Endothelial cell of umbilical vein (primary cell): ENCODE measurements around the gene SCUBE3. TPM values are rescaled to one million over a fixed set of nuclear protein-coding genes. Genes with fewer than 3 reads are reported as not detected.
A peak's percentile ranks its signal among the peaks of the same experiment; 100 is the strongest.

Experiments
- BruUV-seq: library from RNA; stranded (reverse); fragments of 400-500 nt; replicated peaks from 2 replicates; lab custom pipeline; 2021; lab: Mats Ljungman, UMichigan
- CTCF ChIA-PET: fragments of 300-600, 350-600 bp; sonication (Branson Sonifier 250); formaldehyde crosslinking; loops from one replicate; lab custom pipeline; 2021; ENCODE audit warnings: antibody characterized with exemption, inconsistent platforms; lab: Charles Lee
- POLR2A ChIA-PET: fragments of 300-600, 350-600 bp; sonication (Branson Sonifier 250); formaldehyde crosslinking; loops from one replicate; lab custom pipeline; 2021; ENCODE audit warnings: antibody characterized with exemption, inconsistent platforms; lab: Charles Lee
- DNase-seq: peaks from one replicate; pipeline ENCODE4 v3.0.0-alpha.2; 2011; ENCODE audit warnings: low read depth, low spot score
- FAIRE-seq: peaks from 2 replicates; lab custom pipeline; 2011; peaks lifted over from hg19 to GRCh38; lab: Jason Lieb, UNC
- H2AFZ ChIP-seq: 2 replicates; pipeline ENCODE4 v1.6.0; 2012; ENCODE audit warnings: low read depth, low read length, control low read depth, inconsistent platforms
- H3K27ac ChIP-seq: 2 replicates; pipeline ENCODE4 v1.5.1; 2011; ENCODE audit warnings: low read depth, mild to moderate bottlenecking, control low read depth, low read length, moderate library complexity; ENCODE audit not compliant: insufficient read depth
- H3K27me3 ChIP-seq, 2 experiments: 2 replicates each; pipeline versions ENCODE4 v1.6.0 to v1.6.1; 2011; ENCODE audit warnings: low read length in 2 of 2, mixed read lengths in 1 of 2; ENCODE audit not compliant: control insufficient read depth in 2 of 2, insufficient read depth in 2 of 2
- H3K36me3 ChIP-seq, 2 experiments: 2 replicates in 1 of 2; 3 replicates in 1 of 2; pipeline ENCODE4 v1.5.1; 2011; ENCODE audit warnings: low read length in 2 of 2, mild to moderate bottlenecking in 1 of 2, moderate library complexity in 1 of 2; ENCODE audit not compliant: control insufficient read depth in 2 of 2, insufficient read depth in 2 of 2; ENCODE audit errors: extremely low read depth in 1 of 2
- H3K4me1 ChIP-seq: 3 replicates; pipeline ENCODE4 v1.5.1; 2011; ENCODE audit warnings: mild to moderate bottlenecking, low read length; ENCODE audit not compliant: control insufficient read depth, insufficient read depth; ENCODE audit errors: extremely low read depth
- H3K4me2 ChIP-seq: 2 replicates; pipeline ENCODE4 v1.6.1; 2011; ENCODE audit warnings: low read length, control low read depth, mixed read lengths; ENCODE audit not compliant: insufficient read depth
- H3K4me3 ChIP-seq, 3 experiments: fragments of 200-600 bp in 1 of 3; sonication (generic), shearing (Covaris generic) in 1 of 3; replicated peaks in 1 of 3; 2 replicates each; pipeline ENCODE4 v1.5.1; 2011 to 2016; ENCODE audit warnings: control low read depth in 3 of 3, low read length in 3 of 3, mild to moderate bottlenecking in 2 of 3, inconsistent platforms in 1 of 3, low read depth in 1 of 3, moderate library complexity in 1 of 3; ENCODE audit not compliant: insufficient read depth in 1 of 3
- H3K79me2 ChIP-seq: 2 replicates; pipeline ENCODE4 v1.6.0; 2012; ENCODE audit warnings: low read length, inconsistent platforms; ENCODE audit not compliant: control insufficient read depth, insufficient read depth
- H3K9ac ChIP-seq: replicated peaks from 2 replicates; pipeline ENCODE3; 2011; ENCODE audit warnings: low read length, control low read depth; ENCODE audit not compliant: insufficient read depth; ENCODE audit errors: extremely low read depth
- H3K9me1 ChIP-seq: replicated peaks from 3 replicates; pipeline ENCODE4 v1.6.0; 2011; ENCODE audit warnings: mild to moderate bottlenecking, low read length; ENCODE audit not compliant: control insufficient read depth, insufficient read depth; ENCODE audit errors: extremely low read depth
- H3K9me3 ChIP-seq: replicated peaks from 2 replicates; pipeline ENCODE4 v1.5.1; 2012; ENCODE audit warnings: low read length, inconsistent platforms; ENCODE audit not compliant: control insufficient read depth, insufficient read depth
- H4K20me1 ChIP-seq: replicated peaks from 2 replicates; pipeline ENCODE3; 2011; ENCODE audit warnings: mild to moderate bottlenecking, low read length; ENCODE audit not compliant: control insufficient read depth, insufficient read depth; ENCODE audit errors: extremely low read depth
- EZH2 ChIP-seq: IDR thresholded peaks from 2 replicates; pipeline ENCODE4 v1.6.1; 2012; ENCODE audit warnings: borderline replicate concordance, low read depth, mild to moderate bottlenecking, moderate library complexity, low read length, inconsistent platforms; ENCODE audit not compliant: severe bottlenecking
- FOS ChIP-seq: IDR thresholded peaks from 2 replicates; pipeline ENCODE4 v1.6.1; 2011; ENCODE audit warnings: mild to moderate bottlenecking, low read length, moderate library complexity, borderline replicate concordance; ENCODE audit not compliant: insufficient read depth
- GATA2 ChIP-seq: IDR thresholded peaks from 2 replicates; pipeline ENCODE4 v1.7.0; 2011; ENCODE audit warnings: low read depth, mild to moderate bottlenecking, moderate library complexity, mixed read lengths, low read length; ENCODE audit not compliant: insufficient read length, insufficient read depth
- JUN ChIP-seq: IDR thresholded peaks from 2 replicates; pipeline ENCODE4 v1.6.1; 2011; ENCODE audit warnings: borderline replicate concordance, low read depth; ENCODE audit not compliant: insufficient read length, insufficient read depth
- MYC ChIP-seq: IDR thresholded peaks from one replicate; pipeline ENCODE4 v1.6.1; 2011; ENCODE audit warnings: mild to moderate bottlenecking, low read depth, low read length
- POLR2A ChIP-seq: IDR thresholded peaks from 2 replicates; pipeline ENCODE4 v1.6.1; 2012; ENCODE audit warnings: low read depth, mild to moderate bottlenecking, control low read depth, low read length
- POLR2AphosphoS5 ChIP-seq: IDR thresholded peaks from 2 replicates; pipeline ENCODE4 v1.6.1; 2012; ENCODE audit warnings: low read depth, mild to moderate bottlenecking, control low read depth, low read length, moderate library complexity; ENCODE audit not compliant: insufficient read depth
- dilution Hi-C: fragments of 300-500 bp; cut with MboI; formaldehyde crosslinking; loops from one replicate; pipeline ENCODE4 v1.15.0; 2019; ENCODE audit warnings: low sequenced_read_pairs; ENCODE audit not compliant: extremely low pct_ligation_motif_present
- intact Hi-C: fragments of 100-400 bp; cut with micrococcal nuclease; formaldehyde crosslinking; loops from one replicate; pipeline ENCODE4 v1.10.0; 2022
- polyA plus RNA-seq, 4 experiments: library from polyadenylated mRNA; depleted of rRNA in 3 of 4; stranded (reverse) in 3 of 4; unstranded in 1 of 4; fragments of >200 nt; gene quantifications; 2 replicates each; pipeline versions ENCODE4 v1.2.1 to v1.2.3, GENCODE V29; 2011 to 2012; ENCODE audit warnings: missing spikeins in 1 of 4
- total RNA-seq: library from RNA; stranded (reverse); gene quantifications from 2 replicates; pipeline ENCODE4 v1.2.3, GENCODE V29; 2021
- TF ChIP-seq, protein P1 (sequence below): IDR thresholded peaks from 2 replicates; pipeline ENCODE4 v1.6.1; 2011; ENCODE audit not compliant: insufficient read depth, insufficient read length
- TF ChIP-seq, protein P2 (sequence below), 2 donors: IDR thresholded peaks; 1 replicate in 1 of 2; 2 replicates in 1 of 2; pipeline ENCODE4 v1.5.1; 2011; ENCODE audit warnings: low read length in 2 of 2, mild to moderate bottlenecking in 2 of 2, moderate library complexity in 2 of 2, control low read depth in 1 of 2, inconsistent platforms in 1 of 2, low read depth in 1 of 2; ENCODE audit not compliant: insufficient read depth in 1 of 2; ENCODE audit errors: extremely low read depth in 1 of 2

The SCUBE3 gene
- total and polyA plus RNA-seq, 2 donors (not counting 3 experiments of a cell fraction or from before 2014, with no cell fraction given), result 1.1 to 1.5 TPM

DNA sequence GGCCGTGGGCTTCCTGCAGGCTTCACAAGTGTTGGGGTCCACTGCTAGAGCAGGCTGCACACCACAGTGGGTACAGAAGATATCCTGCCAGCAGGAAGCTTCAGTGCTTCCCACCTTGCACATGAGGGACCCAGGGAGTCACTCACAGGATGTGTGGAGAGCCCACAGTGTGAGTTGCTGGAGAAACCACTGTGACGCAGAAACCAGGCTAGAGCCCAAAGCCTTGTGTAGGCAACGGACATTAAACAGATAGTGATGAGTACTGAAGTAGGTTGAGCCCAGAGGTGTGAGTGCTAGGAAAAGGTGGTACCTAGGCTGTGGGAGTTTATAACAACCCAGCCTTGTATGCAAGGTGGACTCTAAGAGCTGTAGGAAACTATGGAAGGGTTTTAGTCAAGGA is 65.0 kb downstream of the SCUBE3 start:
- H3K27ac ChIP-seq, result no peak overlapping the region
- no peak for TF ChIP-seq EZH2
- TF ChIP-seq, protein P1, sequence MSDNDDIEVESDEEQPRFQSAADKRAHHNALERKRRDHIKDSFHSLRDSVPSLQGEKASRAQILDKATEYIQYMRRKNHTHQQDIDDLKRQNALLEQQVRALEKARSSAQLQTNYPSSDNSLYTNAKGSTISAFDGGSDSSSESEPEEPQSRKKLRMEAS, result no peak
- TF ChIP-seq, protein P2, sequence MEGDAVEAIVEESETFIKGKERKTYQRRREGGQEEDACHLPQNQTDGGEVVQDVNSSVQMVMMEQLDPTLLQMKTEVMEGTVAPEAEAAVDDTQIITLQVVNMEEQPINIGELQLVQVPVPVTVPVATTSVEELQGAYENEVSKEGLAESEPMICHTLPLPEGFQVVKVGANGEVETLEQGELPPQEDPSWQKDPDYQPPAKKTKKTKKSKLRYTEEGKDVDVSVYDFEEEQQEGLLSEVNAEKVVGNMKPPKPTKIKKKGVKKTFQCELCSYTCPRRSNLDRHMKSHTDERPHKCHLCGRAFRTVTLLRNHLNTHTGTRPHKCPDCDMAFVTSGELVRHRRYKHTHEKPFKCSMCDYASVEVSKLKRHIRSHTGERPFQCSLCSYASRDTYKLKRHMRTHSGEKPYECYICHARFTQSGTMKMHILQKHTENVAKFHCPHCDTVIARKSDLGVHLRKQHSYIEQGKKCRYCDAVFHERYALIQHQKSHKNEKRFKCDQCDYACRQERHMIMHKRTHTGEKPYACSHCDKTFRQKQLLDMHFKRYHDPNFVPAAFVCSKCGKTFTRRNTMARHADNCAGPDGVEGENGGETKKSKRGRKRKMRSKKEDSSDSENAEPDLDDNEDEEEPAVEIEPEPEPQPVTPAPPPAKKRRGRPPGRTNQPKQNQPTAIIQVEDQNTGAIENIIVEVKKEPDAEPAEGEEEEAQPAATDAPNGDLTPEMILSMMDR (IDR thresholded peaks at IDR 0.05; ENCODE audit: extremely low read depth in 1 of 2, insufficient read depth in 1 of 2, low read depth in 1 of 2, low read length in 2 of 2), result no peak
- no peak overlapping the region for H3K4me2 ChIP-seq
- H3K9ac ChIP-seq, result no peak overlapping the region
- no peaks in the 10 kb centered on the region for H3K79me2 ChIP-seq
- peaks cover 2 to 3% of the 10 kb centered on the region in 2 experiments for H3K36me3 ChIP-seq
- FAIRE-seq (no peak), DNase-seq (no peak)
- no peaks in the 10 kb centered on the region for H3K27me3 ChIP-seq
- H4K20me1 ChIP-seq, result no peaks in the 10 kb centered on the region
- BruUV-seq, result no TSS peak
- CTCF ChIA-PET, result no interaction called here
- dilution Hi-C loops, result no loop called here
- H3K4me1 ChIP-seq, result no peaks in the 10 kb centered on the region
- POLR2A ChIA-PET, result no interaction called here
- no peak overlapping the region for H3K4me3 ChIP-seq
- H3K9me1 ChIP-seq, result no peaks in the 10 kb centered on the region
- intact Hi-C loops, result no loop called here
- no peak overlapping the region for H2AFZ ChIP-seq
- no peaks in the 10 kb centered on the region for H3K9me3 ChIP-seq

DNA sequence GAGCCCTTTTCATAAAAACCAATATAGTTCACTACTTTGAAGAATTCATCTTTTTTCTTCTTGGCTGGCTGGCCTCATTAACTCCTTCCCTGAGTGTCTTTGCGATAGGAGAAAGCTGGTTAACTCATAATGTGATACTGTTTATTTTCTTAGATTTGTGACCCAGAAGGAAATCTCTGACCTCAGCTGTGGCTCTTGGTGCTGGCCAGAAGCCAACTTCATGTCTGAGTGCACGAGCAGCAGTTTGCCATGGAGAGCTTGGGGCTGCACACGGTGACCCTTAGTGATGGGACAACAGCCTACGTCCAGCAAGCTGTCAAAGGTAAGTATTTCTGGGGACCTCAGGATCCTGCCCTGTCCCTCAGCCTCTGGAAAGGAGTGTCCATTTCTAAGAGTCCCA is 67.1 kb downstream of the SCUBE3 start:
- Histone ChIP-seq H3K9me3 (no peaks in the 10 kb centered on the region), H3K79me2 (no peaks in the 10 kb centered on the region), H3K4me1 (no peaks in the 10 kb centered on the region), H3K27ac (no peak overlapping the region), H3K9ac (no peak overlapping the region), H3K36me3 (peaks cover 3% of the 10 kb centered on the region in 2 experiments), H3K4me2 (no peak overlapping the region), H3K27me3 (no peaks in the 10 kb centered on the region), H4K20me1 (no peaks in the 10 kb centered on the region), H3K9me1 (no peaks in the 10 kb centered on the region), H3K4me3 (no peak overlapping the region), H2AFZ (no peak overlapping the region)
- dilution Hi-C loops (no loop called here), intact Hi-C loops (no loop called here)
- TF ChIP-seq, protein P2 (IDR thresholded peaks at IDR 0.05; ENCODE audit: extremely low read depth in 1 of 2, insufficient read depth in 1 of 2, low read depth in 1 of 2, low read length in 2 of 2), result no peak
- no peak for TF ChIP-seq POLR2AphosphoS5
- TF ChIP-seq EZH2, result no peak
- TF ChIP-seq JUN, result no peak
- TF ChIP-seq, protein P1, result no peak
- TF ChIP-seq POLR2A, result no peak
- no peak for TF ChIP-seq MYC
- TF ChIP-seq FOS, result no peak
- TF ChIP-seq GATA2, result no peak
- peak; percentile 54 for DNase-seq
- POLR2A ChIA-PET, result interaction anchor here (0.6 kb wide), 1 partner anchor 449 kb away, joined by 8 read pairs; no protein-coding TSS in a partner anchor
- no TSS peak for BruUV-seq
- CTCF ChIA-PET, result interaction anchor here (0.5 to 2.6 kb wide), 5 partner anchors 9 to 451 kb away, joined by 3 to 7 read pairs (median 3); no protein-coding TSS in a partner anchor
- no peak for FAIRE-seq
